DMS153 treated with DMSO at 0.1 percent for 48 hours (cell line): Measurements from ENCODE around the gene LANCL3.
"Not testable (repeated sequence)": the region's sequence is repeated elsewhere in the genome, so short reads cannot be mapped to it uniquely, and the experiment has no call there.

ENCODE experiments used
- DNase-seq: peaks from one replicate; lab custom pipeline; 2025; ENCODE audit not compliant: unreplicated experiment; lab: John Stamatoyannopoulos, UW

LANCL3 gene

GRCh38 chrX:37571426-37572107 is at the start of gene LANCL3:
Gene LANCL3, plus strand, starts transcription at chrX:37571661. Its CDS starts 210 bp downstream, at chrX:37571871.
- not testable (repeated sequence) for DNase-seq

GRCh38 chrX:37523673-37524072 is 47.8 kb upstream of the LANCL3 start:
- DNase-seq: not testable (repeated sequence)

DNA sequence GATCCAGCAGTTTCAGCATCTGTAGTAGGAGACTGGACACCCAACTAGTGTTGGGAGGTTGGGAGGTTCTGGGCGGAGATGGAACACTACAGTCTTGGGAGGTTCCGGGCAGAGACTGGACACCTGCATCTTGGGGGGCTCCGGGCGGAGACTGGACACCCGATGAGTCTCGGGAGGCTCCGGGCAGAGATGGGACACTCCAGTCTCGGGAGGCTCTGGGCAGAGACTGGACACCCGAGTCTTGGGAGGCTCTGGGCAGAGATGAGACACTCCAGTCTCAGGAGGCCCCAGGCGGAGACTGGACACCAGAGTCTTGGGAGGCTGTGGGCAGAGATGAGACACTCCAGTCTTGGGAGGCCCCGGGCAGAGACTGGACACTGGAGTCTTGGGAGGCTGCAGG is 29.5 kb upstream of the LANCL3 start:
- DNase-seq: no peak

DNA sequence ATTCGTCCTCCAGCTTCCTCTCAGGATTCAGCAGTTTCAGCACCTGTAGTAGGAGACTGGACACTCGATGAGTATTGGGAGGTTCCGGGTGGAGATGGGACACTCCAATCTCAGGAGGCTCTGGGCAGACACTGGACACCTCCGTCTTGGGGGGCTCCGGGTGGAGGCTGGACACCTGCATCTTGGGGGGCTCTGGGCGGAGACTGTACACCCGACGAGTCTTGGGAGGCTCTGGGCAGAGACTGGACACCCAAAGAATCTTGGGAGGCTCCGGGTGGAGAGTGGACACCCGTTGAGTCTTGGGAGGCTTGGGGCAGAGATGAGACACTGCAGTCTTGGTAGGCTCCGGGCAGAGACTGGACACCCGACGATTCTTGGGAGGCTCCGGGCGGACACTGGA is 28.7 kb upstream of the LANCL3 start:
- DNase-seq: no peak

GRCh38 chrX:37543324-37543723 is 28.1 kb upstream of the LANCL3 start:
- no peak for DNase-seq

GRCh38 chrX:37544531-37544930 is 26.9 kb upstream of the LANCL3 start:
- DNase-seq: not testable (repeated sequence)

GRCh38 chrX:37545066-37545465 is 26.4 kb upstream of the LANCL3 start:
- DNase-seq: no peak

DNA sequence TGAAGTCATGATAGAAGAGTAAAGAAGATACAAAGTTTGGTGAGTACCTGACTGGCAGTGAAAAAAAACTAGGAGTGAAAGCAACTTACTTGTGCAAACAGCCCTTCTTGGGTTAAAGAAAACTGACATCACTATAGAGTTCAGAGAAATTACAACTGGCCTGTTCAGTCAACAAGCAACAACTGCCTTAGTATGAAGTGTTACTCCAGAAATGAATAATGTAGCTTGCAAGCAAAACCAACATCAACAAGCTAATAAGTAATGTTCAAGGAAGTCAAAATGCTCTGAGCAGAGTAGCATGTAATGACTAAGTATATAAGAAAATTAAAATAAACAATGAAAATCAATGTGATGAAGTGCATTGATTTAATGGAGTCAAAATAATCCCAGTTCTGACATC is 21.8 kb upstream of the LANCL3 start:
- DNase-seq: not testable (repeated sequence)

DNA sequence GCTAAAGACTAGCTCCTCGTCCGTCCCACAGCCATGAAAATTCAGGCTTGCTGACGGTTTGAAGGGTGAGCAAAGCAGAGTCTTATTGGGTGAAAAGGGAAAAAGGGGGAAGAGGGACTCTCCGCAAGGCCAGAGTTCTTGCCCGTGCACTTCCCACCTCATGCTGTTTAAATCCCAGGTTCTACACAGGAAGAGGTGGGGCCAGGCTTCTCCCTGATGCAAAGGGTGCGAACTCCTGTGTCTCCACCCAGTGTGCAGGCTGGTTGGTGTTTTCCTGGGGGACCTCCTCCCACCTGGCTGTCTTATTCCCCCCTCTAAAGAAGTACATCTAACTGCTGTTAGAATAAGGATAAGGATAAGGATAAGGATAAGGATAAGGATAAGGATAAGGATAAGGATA is 18.0 kb upstream of the LANCL3 start:
- DNase-seq: no peak

DNA sequence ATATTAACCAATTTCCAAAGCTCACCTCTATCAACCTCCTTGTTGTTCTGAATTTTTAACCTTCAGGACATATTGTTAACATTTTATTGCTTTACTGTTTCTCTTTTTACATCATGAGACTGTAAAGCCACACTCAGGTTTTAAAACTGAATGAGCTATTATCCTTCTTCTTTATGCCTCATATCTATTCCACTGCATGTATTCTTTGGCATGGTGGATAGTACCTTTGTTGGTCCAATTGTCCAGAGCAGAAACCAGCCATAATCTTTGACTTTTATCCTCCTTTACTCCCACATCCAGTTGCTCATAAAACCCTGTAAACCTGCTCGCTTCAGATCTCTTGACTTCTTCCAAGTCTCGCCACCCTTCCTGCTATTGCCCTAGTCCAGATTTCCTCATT is 6.2 kb upstream of the LANCL3 start:
- DNase-seq: not testable (repeated sequence)

DNA sequence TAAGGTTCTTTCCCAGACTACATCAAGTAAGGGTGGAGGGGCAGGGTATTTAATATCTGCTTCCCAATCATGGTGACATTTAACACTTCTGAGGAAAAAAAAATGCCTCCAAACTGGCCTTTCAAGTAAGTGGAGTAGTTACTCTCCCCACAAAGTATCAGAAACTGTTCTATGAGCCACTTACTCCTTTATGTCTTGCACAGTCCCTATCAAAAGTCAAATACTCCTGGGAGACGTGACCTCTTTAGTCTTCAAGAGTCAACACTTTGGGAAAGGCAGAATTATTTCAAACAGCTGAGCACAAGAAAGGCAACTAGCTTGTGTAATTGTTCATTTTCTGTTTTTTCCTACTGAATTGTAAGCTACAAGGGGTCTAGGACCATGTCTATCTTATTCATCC is 1.1 kb upstream of the LANCL3 start:
- DNase-seq: not testable (repeated sequence)

DNA sequence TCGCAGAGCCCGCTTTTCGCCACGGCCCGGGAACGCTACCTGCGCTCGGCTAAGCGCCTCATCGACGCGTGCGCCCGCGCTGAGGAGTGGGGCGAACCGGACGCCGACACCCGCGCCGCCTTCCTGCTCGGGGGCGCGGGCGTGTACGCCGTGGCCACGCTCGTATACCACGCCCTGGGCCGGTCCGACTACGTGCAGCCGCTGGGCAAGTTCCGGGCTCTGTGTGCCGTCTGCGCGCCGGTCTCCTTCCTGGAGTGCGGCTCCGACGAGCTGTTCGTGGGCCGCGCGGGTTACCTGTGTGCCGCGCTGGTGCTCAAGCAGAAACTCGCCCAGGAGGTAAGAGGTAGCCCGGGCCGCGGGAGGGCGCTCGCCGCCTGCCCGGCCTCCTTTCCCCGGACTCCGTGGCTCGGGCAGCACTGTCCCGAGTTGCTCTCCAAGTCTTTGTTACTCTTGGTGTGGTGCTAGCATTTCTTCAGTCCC is 687 bp downstream of the LANCL3 start:
- not testable (repeated sequence) for DNase-seq

- not testable (repeated sequence) for DNase-seq
Observed at GRCh38 chrX:37573121-37573520, 1.7 kb downstream of the LANCL3 start.

DNA sequence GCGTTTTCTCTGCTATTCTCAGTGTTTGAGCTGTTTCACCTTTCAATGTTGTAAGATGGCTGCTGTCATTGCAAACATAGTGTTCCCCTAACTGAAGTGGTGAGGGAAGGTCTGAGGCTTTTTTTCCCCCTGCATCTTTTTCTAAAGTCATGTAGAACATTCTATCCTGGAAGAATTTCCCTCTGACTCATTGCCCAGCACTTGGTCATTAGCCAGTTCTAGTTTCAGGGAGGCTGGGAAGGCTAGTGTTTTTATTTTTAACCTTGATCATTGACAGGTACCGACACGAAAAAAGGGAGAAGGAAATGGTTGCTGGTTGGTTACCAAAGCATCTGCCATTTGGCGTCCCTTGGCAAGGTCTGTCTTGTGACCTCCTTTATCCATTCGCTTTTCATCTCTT is 6.6 kb downstream of the LANCL3 start:
- DNase-seq: no peak

DNA sequence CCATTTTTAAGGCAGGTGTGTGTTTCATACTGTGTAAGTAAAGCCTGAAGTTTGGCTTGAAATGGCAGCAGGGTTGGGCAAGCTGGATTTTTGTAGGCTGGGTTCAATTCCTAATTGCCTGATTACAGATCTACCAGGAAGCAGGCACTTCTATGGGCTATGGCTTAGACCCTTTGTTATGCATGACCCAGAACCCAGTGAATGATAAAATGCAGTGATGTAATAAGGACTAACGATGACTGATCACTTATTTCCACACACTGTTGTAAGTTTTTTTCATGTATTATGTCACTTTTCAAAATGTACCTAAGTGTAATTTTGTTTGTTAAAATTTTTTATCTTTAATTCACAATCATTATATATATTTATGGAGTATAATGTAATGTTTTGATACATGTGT is 8.6 kb downstream of the LANCL3 start:
- DNase-seq: no peak

DNA sequence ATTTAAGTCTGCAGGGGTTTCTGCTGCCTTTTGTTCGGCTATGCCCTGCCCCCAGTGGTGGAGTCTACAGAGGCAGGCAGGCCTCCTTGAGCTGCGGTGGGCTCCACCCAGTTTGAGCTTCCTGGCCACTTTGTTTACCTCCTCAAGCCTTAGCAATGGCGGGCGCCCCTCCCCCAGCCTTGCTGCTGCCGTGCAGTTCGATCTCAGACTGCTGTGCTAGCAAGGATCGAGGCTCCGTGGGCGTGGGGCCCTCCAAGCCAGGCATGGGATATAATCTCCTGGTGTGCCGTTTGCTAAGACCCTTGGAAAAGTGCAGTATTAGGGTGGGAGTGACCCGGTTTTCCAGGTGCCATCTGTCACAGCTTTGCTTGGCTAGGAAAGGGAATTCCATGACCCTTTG is 15.9 kb downstream of the LANCL3 start:
- DNase-seq: not testable (repeated sequence)

DNA sequence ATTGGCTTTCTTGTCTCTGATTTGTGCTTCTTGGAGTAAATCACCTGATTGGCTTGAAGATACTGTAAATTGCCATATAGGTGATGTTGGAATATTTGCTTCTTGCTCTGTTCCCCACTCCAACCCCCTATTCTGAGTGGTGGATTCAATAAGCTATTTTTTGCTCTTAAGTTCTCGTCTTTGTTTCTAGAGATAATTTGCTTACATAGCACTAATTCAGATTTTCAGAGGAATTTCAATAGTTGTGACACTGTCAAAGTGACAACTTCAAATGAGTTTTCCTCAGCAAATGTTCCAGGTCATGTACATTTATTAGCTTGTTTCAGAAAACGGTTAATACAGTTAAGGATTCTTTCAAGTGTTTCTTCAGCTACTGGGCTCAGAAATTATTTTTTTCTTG is 18.6 kb downstream of the LANCL3 start:
- DNase-seq: no peak

DNA sequence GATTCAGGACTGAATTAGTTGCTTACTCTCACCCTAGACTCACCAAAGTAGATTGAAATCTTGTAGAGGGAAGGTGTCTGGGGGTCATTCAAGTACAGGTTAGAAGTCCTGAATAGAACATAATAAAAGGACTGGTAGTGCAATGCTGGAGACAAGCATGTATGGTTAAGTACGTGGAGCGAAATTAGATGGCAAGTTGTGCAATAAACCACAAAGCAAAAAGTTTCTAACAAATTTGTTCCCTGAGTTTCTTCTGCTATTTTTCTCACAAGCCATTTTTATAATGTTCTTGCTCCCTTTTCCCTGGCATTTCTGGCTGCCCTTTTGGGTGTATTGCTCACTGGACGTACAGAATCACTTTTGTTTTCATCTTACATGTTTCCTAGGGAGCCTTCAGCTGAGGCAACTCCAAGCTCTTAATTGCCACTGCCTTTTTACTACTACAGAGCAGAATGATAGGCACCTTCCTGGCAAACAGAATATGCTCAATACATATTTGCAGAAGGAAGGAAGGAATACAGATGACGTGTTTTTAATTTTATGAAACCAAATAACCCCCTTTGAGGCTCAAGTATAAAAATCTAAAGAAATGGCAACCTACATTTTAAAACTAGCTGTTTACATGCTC is 23.4 kb downstream of the LANCL3 start:
- no peak for DNase-seq

DNA sequence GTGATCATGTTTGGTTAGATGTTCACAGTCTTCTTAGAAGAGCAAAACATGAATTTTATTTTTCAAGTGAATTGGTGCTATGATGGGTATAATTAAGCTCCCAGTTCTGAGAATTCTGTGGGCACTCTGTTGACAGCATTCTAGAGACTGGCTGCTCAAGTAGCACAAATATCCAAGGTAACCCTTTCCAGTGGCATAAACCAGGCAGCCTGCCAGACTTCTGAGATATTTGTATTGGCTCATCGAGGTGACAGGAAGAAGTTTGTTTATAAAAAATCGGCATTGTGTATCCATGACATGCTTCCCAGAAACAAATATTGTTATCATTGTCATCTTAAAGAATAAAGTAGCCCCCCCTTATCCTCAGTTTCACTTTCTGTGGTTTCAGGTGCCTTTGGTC is 28.3 kb downstream of the LANCL3 start:
- DNase-seq: peak; percentile 10

DNA sequence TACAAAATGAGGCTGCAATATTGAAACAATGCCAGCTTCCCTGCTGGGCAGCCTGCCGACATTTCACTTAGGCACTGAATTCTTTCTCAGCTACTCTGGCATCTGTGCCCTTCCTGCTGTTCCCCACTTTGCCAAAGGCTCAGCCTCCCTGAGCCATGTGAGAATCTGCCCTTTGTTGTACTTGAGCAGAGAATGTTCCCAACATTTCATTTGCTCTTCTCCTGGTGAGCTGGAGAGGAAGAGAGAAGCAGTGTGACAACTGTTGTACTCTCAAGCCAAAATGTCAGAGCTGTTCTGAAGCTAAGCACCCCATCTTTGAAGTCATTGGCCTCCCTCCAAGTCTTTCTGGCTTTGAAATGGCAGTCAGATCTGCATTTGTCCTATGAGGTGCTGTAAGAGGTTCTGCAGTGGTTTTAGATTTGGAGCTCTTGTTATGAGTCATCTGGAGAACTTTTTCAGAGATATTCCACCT is 32.5 kb downstream of the LANCL3 start:
- DNase-seq: no peak

- DNase-seq: no peak
Observed at GRCh38 chrX:37607243-37607642, 35.8 kb downstream of the LANCL3 start.

GRCh38 chrX:37608156-37608555 is 36.7 kb downstream of the LANCL3 start:
- no peak for DNase-seq

DNA sequence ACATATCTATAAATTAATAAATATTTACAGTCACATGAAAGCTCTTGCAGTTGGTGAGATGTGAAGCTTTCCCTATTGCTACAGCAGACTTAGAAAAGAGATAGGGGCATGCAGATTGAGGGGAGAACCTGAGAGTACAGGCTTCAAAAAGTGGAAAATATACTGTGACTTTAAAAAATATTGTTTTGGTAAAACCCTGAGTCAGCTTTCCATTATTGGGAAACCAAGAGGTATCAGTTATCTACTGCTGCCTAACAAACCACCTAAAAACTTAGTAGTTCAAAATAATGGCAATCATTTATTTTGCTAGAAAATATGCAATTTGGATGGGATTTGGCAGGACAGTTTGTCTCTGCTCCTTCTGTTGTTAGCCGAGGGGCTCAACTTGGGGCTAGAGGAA is 38.3 kb downstream of the LANCL3 start:
- DNase-seq: no peak
